ENCODE measurements around the gene LRG1.

DNA sequence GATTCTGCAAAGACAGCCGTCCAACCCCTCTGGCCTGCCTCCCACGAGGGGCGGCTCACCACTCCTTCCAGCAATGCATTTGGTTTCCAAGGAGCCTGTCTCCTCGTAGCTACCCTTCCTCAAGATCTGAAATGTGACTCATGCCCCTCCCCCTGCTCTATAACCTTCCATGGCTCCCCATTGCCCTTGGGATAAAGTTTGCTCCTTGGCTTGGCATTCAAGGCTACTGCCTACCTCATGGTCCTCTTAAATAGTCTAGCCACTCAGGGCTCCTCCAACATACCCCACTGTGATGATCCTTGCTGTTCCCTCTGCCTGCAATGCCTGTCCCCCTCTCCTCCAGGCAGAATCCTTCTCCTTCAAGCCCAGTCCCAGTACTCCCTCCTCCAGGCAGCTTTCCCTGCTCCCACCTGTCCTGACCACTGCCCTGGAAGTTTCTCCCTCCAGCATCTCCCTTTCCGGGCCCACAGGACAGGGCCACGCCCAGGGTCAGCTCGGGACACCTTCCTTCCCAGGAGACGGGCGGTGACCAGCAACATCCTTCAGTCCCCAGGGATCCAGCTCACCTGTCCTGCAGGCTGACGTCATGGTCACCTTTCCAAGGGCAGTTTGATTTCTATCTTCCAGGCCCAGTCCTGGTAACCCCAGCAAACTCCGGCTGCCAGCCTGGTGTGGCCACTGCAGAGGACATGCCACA lies 38.9 kb upstream of the LRG1 start:
- TF ChIP-seq, protein P1, sequence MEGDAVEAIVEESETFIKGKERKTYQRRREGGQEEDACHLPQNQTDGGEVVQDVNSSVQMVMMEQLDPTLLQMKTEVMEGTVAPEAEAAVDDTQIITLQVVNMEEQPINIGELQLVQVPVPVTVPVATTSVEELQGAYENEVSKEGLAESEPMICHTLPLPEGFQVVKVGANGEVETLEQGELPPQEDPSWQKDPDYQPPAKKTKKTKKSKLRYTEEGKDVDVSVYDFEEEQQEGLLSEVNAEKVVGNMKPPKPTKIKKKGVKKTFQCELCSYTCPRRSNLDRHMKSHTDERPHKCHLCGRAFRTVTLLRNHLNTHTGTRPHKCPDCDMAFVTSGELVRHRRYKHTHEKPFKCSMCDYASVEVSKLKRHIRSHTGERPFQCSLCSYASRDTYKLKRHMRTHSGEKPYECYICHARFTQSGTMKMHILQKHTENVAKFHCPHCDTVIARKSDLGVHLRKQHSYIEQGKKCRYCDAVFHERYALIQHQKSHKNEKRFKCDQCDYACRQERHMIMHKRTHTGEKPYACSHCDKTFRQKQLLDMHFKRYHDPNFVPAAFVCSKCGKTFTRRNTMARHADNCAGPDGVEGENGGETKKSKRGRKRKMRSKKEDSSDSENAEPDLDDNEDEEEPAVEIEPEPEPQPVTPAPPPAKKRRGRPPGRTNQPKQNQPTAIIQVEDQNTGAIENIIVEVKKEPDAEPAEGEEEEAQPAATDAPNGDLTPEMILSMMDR (IDR thresholded peaks at IDR 0.05): no peak
- TF ChIP-seq POLR2AphosphoS5 (IDR thresholded peaks at IDR 0.05) (no peak), POLR2A (IDR thresholded peaks at IDR 0.05) (no peak)
